Measurements from ENCODE around the gene TRIM62.

GRCh38 chr1:33140153-33141149, 41.4 kb downstream of the TRIM62 start:
- TF ChIP-seq CTCF (conservative IDR thresholded peaks at IDR 0.05; ENCODE audit: low read length) (no peak), EZH2phosphoT487 (IDR thresholded peaks at IDR 0.05; ENCODE audit: borderline replicate concordance, low read depth, low read length) (no peak)
